ENCODE results near the gene MEGF11.

- no peak for TF ChIP-seq CTCF (conservative IDR thresholded peaks at IDR 0.05; ENCODE audit: low read length)
- no peak for TF ChIP-seq EZH2phosphoT487 (IDR thresholded peaks at IDR 0.05; ENCODE audit: borderline replicate concordance, low read depth, low read length)
Observed at GRCh38 chr15:65926899-65927298, 326.7 kb downstream of the MEGF11 start.
